ENCODE measurements around the gene RPS6KA2. TPM values are rescaled to one million over a fixed set of nuclear protein-coding genes. Genes with fewer than 3 reads are reported as not detected.

Gene RPS6KA2
- total and polyA plus RNA-seq, 2 donors (not counting 1 experiment from before 2014, with no cell fraction given): 2.2 to 16.0 TPM

- no peak for ATAC-seq (ENCODE audit: low read depth)
- intact Hi-C loops (cut with micrococcal nuclease): no loop called here
These were observed 257.3 kb downstream of the RPS6KA2 start for GRCh38 chr6:166369782-166370181.

GRCh38 chr6:166366921-166367320 is 260.1 kb downstream of the RPS6KA2 start:
- no peaks in the 10 kb centered on the region for H3K9me3 Mint-ChIP-seq (ENCODE audit: insufficient read depth)
- Histone ChIP-seq H3K36me3 (replicated peaks in 1 of 2; ENCODE audit: control extremely low read depth in 1 of 2, control insufficient read depth in 1 of 2, extremely low read depth in 1 of 2, insufficient read depth in 2 of 2, low read length in 1 of 2) (peaks cover 0 to 25% of the 10 kb centered on the region in 2 experiments), H3K27me3 (replicated peaks in 1 of 4; ENCODE audit: control extremely low read depth in 1 of 4, control insufficient read depth in 3 of 4, insufficient read depth in 4 of 4, low read length in 3 of 4) (no peaks in the 10 kb centered on the region), H3K27ac (ENCODE audit: low read length in 2 of 2) (no peak overlapping the region), H4K20me1 (ENCODE audit: control insufficient read depth, insufficient read depth, low read length, poor library complexity, severe bottlenecking) (no peaks in the 10 kb centered on the region), H3K4me1 (ENCODE audit: control insufficient read depth in 2 of 2, insufficient read depth in 2 of 2, low read length in 2 of 2) (no peaks in the 10 kb centered on the region), H3K79me2 (ENCODE audit: control insufficient read depth, insufficient read depth, low read length) (no peaks in the 10 kb centered on the region), H3K9me3 (ENCODE audit: control extremely low read depth in 1 of 3, control insufficient read depth in 2 of 3, insufficient read depth in 1 of 3, low read length in 2 of 3) (no peaks in the 10 kb centered on the region), H3K9ac (ENCODE audit: low read length) (no peak overlapping the region), H2AFZ (ENCODE audit: insufficient read depth, low read depth, low read length, poor library complexity, severe bottlenecking) (no peak overlapping the region), H3K4me3 (ENCODE audit: control extremely low read depth in 1 of 5, extremely low read depth in 1 of 5, insufficient read depth in 1 of 5, low read depth in 2 of 5, low read length in 4 of 5) (no peak overlapping the region), H3K4me2 (replicated peaks; ENCODE audit: low read depth, low read length, poor library complexity, severe bottlenecking) (no peak overlapping the region)
- WGBS (ENCODE audit: insufficient coverage): no CpG with 5 or more reads among the region's 3 CpGs
- no peak for ATAC-seq (ENCODE audit: low read depth)
- no peak overlapping the region for H3K4me3 Mint-ChIP-seq
- TF ChIP-seq CTCF (IDR thresholded peaks at IDR 0.05): no peak
- TF ChIP-seq EZH2 (IDR thresholded peaks at IDR 0.05; ENCODE audit: borderline replicate concordance, insufficient read depth, low read depth, low read length, poor library complexity, severe bottlenecking): no peak
- no peaks in the 10 kb centered on the region for H3K27me3 Mint-ChIP-seq
- no peaks in the 10 kb centered on the region for H3K4me1 Mint-ChIP-seq
- POLR2A ChIA-PET: no interaction called here
- CTCF ChIA-PET: interaction anchor here (1.4 kb wide), 2 partner anchors 14 to 32 kb away, joined by 3 to 5 read pairs; no protein-coding TSS in a partner anchor
- H3K27ac Mint-ChIP-seq: no peak overlapping the region
- no peak for DNase-seq
- intact Hi-C loops (cut with micrococcal nuclease): no loop called here

More at GRCh38 chr6:166369782-166370181, 257.3 kb downstream of the RPS6KA2 start:
- Mint-ChIP-seq H3K4me1 (no peaks in the 10 kb centered on the region), H3K27ac (no peak overlapping the region), H3K27me3 (no peaks in the 10 kb centered on the region), H3K4me3 (no peak overlapping the region), H3K9me3 (ENCODE audit: insufficient read depth) (no peaks in the 10 kb centered on the region)
- ChIA-PET CTCF (no interaction called here), POLR2A (no interaction called here)
- 100% methylated on average over 1 of the region's 3 CpGs for WGBS (ENCODE audit: insufficient coverage)
- H3K4me3 ChIP-seq (ENCODE audit: control extremely low read depth in 1 of 5, extremely low read depth in 1 of 5, insufficient read depth in 1 of 5, low read depth in 2 of 5, low read length in 4 of 5): no peak overlapping the region
- DNase-seq: no peak
- H2AFZ ChIP-seq (ENCODE audit: insufficient read depth, low read depth, low read length, poor library complexity, severe bottlenecking): no peak overlapping the region
- H3K9ac ChIP-seq (ENCODE audit: low read length): no peak overlapping the region
- no peak for TF ChIP-seq CTCF (IDR thresholded peaks at IDR 0.05)
- peaks cover 0 to 7% of the 10 kb centered on the region in 2 experiments for H3K36me3 ChIP-seq (replicated peaks in 1 of 2; ENCODE audit: control extremely low read depth in 1 of 2, control insufficient read depth in 1 of 2, extremely low read depth in 1 of 2, insufficient read depth in 2 of 2, low read length in 1 of 2)
- H3K27ac ChIP-seq (ENCODE audit: low read length in 2 of 2): no peak overlapping the region
- no peaks in the 10 kb centered on the region for H3K79me2 ChIP-seq (ENCODE audit: control insufficient read depth, insufficient read depth, low read length)
- no peak overlapping the region for H3K4me2 ChIP-seq (replicated peaks; ENCODE audit: low read depth, low read length, poor library complexity, severe bottlenecking)
- H3K27me3 ChIP-seq (replicated peaks in 1 of 4; ENCODE audit: control extremely low read depth in 1 of 4, control insufficient read depth in 3 of 4, insufficient read depth in 4 of 4, low read length in 3 of 4): no peaks in the 10 kb centered on the region
- H3K9me3 ChIP-seq (ENCODE audit: control extremely low read depth in 1 of 3, control insufficient read depth in 2 of 3, insufficient read depth in 1 of 3, low read length in 2 of 3): no peaks in the 10 kb centered on the region
- no peaks in the 10 kb centered on the region for H3K4me1 ChIP-seq (ENCODE audit: control insufficient read depth in 2 of 2, insufficient read depth in 2 of 2, low read length in 2 of 2)
- no peaks in the 10 kb centered on the region for H4K20me1 ChIP-seq (ENCODE audit: control insufficient read depth, insufficient read depth, low read length, poor library complexity, severe bottlenecking)

Measured in B cell (primary cell).